ENCODE measurements around the gene GPC1. TPM values are rescaled to one million over a fixed set of nuclear protein-coding genes. Genes with fewer than 3 reads are reported as not detected.

The GPC1 gene
- total and polyA plus RNA-seq, 12 donors: 104 to 287 (median 181) TPM

DNA sequence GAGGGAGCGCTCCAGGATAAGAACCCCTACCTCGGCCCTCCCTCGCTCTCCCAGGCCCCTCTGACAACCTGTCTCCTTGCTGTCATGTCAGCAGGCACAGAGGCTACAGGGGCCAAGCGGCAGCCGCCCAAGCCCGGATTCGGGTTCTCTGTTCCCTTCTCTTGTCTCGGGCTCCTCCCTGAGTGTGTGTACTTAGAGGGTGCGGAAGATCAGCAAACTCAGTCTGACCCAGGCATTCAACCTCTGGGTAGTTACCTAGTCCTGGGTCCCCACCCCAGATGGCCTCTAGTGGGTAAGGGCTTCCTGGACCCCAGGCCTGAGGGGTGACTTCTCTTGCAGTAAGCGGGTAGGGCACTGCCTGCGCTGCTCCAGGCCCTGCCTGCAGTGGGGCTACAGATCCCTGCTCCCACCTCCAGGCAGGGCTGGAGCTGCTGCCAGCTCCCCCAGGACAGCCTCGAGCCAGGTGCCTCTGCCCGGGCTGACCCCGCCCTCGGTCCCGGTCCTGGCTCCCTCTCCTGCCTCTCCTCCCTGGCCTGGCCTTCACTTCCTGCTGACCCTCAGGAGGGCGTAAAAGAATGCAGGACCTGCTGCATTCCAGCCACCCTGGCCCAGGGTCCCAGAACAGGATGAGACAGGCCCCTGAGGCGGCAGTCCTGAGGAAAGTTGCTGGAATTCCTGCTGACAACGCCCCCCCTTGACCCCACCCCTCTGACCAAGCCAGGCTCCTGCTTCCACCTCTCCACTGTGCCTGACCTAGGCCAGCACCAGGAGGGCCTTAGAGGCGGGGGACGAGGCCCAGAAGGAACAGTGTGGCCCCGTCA, 22.0 kb downstream of the GPC1 start:
- whole genome bisulfite sequencing, 2 donors: 62 to 65% methylated on average over 22 of the region's 22 CpGs
- TF ChIP-seq, protein P1, sequence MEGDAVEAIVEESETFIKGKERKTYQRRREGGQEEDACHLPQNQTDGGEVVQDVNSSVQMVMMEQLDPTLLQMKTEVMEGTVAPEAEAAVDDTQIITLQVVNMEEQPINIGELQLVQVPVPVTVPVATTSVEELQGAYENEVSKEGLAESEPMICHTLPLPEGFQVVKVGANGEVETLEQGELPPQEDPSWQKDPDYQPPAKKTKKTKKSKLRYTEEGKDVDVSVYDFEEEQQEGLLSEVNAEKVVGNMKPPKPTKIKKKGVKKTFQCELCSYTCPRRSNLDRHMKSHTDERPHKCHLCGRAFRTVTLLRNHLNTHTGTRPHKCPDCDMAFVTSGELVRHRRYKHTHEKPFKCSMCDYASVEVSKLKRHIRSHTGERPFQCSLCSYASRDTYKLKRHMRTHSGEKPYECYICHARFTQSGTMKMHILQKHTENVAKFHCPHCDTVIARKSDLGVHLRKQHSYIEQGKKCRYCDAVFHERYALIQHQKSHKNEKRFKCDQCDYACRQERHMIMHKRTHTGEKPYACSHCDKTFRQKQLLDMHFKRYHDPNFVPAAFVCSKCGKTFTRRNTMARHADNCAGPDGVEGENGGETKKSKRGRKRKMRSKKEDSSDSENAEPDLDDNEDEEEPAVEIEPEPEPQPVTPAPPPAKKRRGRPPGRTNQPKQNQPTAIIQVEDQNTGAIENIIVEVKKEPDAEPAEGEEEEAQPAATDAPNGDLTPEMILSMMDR (IDR thresholded peaks at IDR 0.05): no peak
- H3K27me3 ChIP-seq: peaks cover 0 to 37% (median 18%) of the 10 kb centered on the region in 7 donors
- no peak overlapping the region for H3K27ac ChIP-seq
- peaks cover 6 to 50% (median 21%) of the 10 kb centered on the region in 9 donors for H3K4me1 ChIP-seq
- intact Hi-C loops (cut with DNase I): no loop called here
- no peaks in the 10 kb centered on the region for H3K9me3 ChIP-seq
- peaks cover 0 to 7% (median 0%) of the 10 kb centered on the region in 9 donors for H3K36me3 ChIP-seq
- DNase-seq (peak in 1 of 2 donors; percentile 13), ATAC-seq (peak in 1 of 8 donors; percentile 16)
- H3K4me3 ChIP-seq: no peak overlapping the region

DNA sequence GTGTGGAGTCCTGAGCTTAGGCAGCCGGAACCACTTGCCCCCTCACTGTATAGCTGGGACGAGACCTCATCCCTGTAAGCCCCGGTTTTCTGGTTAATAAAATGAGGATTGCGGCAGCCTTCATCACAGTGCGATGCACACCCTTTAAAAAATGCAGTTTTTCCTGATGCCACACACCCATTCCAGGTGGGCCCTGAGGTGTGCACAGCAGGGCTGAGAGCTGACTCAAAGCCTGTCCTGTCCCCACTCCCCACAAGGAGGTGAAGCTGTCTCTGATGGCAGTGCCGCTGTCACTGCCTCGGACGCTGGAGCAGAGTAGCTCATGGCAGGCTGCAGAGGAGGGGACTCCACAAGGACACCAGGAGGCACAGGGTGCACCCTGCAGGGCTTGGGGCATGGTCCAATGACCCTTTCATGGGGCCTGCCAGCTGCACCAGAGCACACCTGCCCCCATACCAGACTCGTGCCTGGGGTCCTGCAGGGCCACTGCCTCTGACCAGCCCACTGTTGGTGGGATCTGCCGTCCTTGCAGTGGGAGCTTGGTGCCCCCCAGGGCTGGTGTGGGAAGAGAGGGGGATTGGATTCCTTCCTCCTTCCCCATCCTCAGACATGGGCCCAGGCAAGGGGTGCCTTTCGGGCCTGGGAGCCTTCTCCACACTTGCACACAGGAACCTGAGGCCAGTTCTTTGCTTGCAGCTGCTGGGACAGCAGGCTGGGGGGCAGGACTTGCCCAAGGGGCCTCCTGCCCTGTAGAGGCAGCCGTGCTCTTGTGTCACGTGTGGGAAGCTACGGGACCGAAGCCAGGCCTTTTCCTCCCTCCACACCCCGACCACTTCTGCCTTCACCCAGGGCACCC, 22.8 kb downstream of the GPC1 start:
- no peak overlapping the region for H3K4me3 ChIP-seq
- TF ChIP-seq, protein P1 (IDR thresholded peaks at IDR 0.05): no peak
- no peak for ATAC-seq
- 69 to 80% methylated on average over 16 of the region's 16 CpGs for WGBS, 2 donors
- peaks cover 0 to 36% (median 18%) of the 10 kb centered on the region in 7 donors for H3K27me3 ChIP-seq
- intact Hi-C loops (cut with DNase I): no loop called here
- peaks cover 0 to 15% (median 0%) of the 10 kb centered on the region in 9 donors for H3K36me3 ChIP-seq
- peak in 1 of 2 donors; percentile 8 for DNase-seq
- peaks cover 6 to 50% (median 21%) of the 10 kb centered on the region in 9 donors for H3K4me1 ChIP-seq
- no peak overlapping the region for H3K27ac ChIP-seq
- no peaks in the 10 kb centered on the region for H3K9me3 ChIP-seq

DNA sequence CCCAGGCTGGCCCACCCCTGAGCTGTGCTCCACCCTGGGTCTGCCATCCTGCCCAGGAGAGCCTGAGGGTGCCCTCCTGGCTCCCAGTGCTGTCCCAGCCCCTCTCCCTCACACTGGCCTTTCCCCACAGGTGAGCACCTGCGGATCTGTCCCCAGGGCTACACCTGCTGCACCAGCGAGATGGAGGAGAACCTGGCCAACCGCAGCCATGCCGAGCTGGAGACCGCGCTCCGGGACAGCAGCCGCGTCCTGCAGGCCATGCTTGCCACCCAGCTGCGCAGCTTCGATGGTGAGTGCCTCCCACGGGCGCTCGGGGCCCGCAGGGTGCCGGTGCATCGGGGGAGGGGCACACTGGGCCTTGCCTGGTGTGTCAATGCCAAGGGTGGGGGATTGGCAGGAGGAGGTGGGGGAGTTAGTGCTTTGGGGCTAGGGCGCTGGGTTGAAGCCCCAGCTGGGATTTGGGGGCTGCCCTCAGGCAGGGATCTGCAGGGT, 23.5 kb downstream of the GPC1 start:
- TF ChIP-seq, protein P1 (IDR thresholded peaks at IDR 0.05): no peak

More for the DNA sequence above, 23.5 kb downstream of the GPC1 start:
- ATAC-seq (no peak), DNase-seq (peak in 1 of 2 donors; percentile 11)
- H3K4me1 ChIP-seq: peaks cover 6 to 47% (median 17%) of the 10 kb centered on the region in 9 donors
- peaks cover 0 to 31% (median 15%) of the 10 kb centered on the region in 7 donors for H3K27me3 ChIP-seq
- H3K27ac ChIP-seq: no peak overlapping the region
- H3K9me3 ChIP-seq: no peaks in the 10 kb centered on the region
- H3K4me3 ChIP-seq: no peak overlapping the region
- intact Hi-C loops (cut with DNase I): no loop called here
- peaks cover 0 to 20% (median 0%) of the 10 kb centered on the region in 9 donors for H3K36me3 ChIP-seq
- 90 to 95% methylated on average over 18 of the region's 18 CpGs for WGBS, 2 donors

Measured in heart right ventricle (tissue), 16 donors.